ENCODE data around the gene POLDIP2. TPM values are rescaled to one million over a fixed set of nuclear protein-coding genes. Genes with fewer than 3 reads are reported as not detected.

POLDIP2 gene
- total RNA-seq, 4 donors from 2014 or later: 62.7 to 86.0 (median 72.4) TPM

GRCh38 chr17:28381141-28381825, 24.0 kb upstream of the POLDIP2 start:
- ATAC-seq (ENCODE audit: low FRiP score): no peak
- no peak for DNase-seq (ENCODE audit: low spot score)
- TF ChIP-seq, protein P1, sequence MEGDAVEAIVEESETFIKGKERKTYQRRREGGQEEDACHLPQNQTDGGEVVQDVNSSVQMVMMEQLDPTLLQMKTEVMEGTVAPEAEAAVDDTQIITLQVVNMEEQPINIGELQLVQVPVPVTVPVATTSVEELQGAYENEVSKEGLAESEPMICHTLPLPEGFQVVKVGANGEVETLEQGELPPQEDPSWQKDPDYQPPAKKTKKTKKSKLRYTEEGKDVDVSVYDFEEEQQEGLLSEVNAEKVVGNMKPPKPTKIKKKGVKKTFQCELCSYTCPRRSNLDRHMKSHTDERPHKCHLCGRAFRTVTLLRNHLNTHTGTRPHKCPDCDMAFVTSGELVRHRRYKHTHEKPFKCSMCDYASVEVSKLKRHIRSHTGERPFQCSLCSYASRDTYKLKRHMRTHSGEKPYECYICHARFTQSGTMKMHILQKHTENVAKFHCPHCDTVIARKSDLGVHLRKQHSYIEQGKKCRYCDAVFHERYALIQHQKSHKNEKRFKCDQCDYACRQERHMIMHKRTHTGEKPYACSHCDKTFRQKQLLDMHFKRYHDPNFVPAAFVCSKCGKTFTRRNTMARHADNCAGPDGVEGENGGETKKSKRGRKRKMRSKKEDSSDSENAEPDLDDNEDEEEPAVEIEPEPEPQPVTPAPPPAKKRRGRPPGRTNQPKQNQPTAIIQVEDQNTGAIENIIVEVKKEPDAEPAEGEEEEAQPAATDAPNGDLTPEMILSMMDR (IDR thresholded peaks at IDR 0.05): no peak

- ATAC-seq (ENCODE audit: low FRiP score): no peak
- TF ChIP-seq, protein P1 (IDR thresholded peaks at IDR 0.05): no peak
- DNase-seq (ENCODE audit: low spot score): no peak
Observed at GRCh38 chr17:28379814-28380801, 22.8 kb upstream of the POLDIP2 start.

DNA sequence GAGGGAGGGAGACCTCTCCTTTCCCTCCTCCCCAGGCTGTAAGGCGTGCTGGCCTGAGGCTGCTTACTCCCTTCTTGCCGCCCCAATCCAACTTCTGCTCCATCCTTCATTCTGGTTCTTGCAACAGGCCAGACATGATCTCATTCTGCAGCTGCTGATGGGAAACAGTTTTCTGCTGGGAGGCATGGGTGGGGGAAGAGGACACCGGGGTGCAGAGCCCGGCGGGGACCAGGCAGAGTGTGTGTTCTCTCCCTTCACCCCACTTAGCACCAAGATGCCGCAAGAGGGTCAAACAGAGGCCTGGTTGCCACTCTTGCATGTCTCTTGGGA, 15.6 kb upstream of the POLDIP2 start:
- TF ChIP-seq, protein P1 (IDR thresholded peaks at IDR 0.05): no peak
- DNase-seq (ENCODE audit: low spot score): no peak
- no peak for ATAC-seq (ENCODE audit: low FRiP score)

DNA sequence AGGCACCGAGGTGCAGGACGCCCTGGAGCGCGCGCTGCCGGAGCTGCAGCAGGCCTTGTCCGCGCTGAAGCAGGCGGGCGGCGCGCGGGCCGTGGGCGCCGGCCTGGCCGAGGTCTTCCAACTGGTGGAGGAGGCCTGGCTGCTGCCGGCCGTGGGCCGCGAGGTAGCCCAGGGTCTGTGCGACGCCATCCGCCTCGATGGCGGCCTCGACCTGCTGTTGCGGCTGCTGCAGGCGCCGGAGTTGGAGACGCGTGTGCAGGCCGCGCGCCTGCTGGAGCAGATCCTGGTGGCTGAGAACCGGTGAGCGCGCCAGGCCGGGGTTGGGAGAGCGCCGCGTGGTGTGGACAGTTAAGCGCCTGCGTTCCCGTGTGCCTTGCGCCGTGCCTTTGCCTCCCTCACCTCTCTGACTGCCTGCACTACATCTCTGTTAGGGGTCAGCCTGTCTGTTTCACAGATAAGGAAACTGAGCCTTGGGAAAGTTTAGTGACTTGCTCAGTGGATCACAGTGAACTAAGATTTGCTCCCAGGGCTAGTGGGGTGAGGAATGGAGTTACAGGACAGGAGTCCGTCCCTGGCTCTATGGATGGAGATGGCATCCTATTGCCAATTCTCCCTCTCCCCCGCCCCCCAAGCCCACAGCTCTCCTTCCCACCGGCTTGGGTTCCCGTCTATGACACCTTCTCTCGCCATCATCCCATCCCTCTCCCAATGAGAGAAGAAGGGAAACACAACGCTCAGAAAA, 15.0 kb upstream of the POLDIP2 start:
- TF ChIP-seq, protein P1 (IDR thresholded peaks at IDR 0.05): no peak
- DNase-seq (ENCODE audit: low spot score): no peak
- ATAC-seq (ENCODE audit: low FRiP score): no peak

DNA sequence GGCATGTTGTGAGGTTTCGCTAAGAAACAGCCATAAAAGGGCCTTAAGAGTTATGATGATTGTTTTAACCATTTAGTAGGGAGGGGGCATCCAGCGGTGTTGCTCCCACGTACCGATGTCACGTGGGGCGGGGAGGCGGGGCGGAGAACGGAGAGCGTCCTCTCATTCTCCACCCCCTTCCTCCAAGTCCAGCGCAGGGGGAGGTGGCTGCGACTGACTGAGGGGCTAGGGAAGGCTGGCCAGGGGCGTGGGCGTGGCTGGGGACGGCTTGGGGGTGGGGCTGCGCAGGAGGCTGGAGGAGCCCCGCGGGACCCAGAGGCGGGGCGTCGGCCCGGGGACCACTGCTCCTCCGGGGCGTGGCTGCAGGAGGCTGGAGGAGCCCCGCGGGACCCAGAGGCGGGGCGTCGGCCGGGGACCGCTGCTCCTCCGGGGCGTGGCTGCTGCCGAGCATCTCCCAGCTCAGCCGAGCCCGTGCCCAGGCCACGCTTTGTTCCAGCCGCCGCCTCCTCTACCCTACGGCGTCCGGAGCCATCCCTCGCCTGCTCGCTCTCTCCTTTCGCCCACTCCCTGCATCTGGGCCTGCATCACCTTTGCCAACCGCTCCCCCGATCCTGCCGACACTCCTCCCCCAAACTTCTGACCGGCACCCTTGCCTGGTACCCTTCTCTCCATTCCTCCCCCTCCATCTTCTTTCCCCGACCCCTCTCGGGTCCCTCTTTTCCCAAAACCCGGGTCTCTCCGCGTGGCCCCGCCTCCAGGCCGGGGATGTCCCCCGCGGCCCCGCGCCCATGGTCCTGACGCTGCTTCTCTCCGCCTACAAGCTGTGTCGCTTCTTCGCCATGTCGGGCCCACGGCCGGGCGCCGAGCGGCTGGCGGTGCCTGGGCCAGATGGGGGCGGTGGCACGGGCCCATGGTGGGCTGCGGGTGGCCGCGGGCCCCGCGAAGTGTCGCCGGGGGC, 14.2 kb upstream of the POLDIP2 start, which contains the start of gene SARM1:
TSS of gene SARM1 (plus strand) at position 450 of the 958 bp plus-strand sequence. CDS start at position 789, 339 bp downstream.
- TF ChIP-seq, protein P1 (IDR thresholded peaks at IDR 0.05): no peak
- peak; percentile 61 for DNase-seq (ENCODE audit: low spot score)
- ATAC-seq (ENCODE audit: low FRiP score): peak; percentile 82

DNA sequence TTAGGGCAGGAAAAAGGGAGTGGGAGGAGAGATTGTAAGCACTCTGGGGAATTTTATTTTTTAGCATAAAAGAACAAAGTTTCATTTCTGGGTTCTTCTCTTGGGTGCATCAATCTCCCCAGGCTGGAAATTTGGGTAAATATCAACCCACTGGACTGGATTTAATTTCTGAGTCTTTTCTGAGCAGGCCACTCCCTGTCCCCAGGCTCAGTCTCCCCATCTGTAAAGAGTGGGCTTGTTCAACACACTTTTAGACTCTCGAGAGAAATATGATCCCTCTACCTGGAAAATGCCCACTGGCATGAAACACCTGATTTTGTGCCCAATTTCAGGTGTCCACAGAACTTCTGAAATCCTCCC, 13.4 kb upstream of the POLDIP2 start:
- no peak for ATAC-seq (ENCODE audit: low FRiP score)
- TF ChIP-seq, protein P1 (IDR thresholded peaks at IDR 0.05): no peak

More for the DNA sequence above, 13.4 kb upstream of the POLDIP2 start:
- no peak for DNase-seq (ENCODE audit: low spot score)
